HepG2 (cell line): ENCODE measurements around the gene DDR2. TPM values are rescaled to one million over a fixed set of nuclear protein-coding genes. Genes with fewer than 3 reads are reported as not detected.
A peak's percentile ranks its signal among the peaks of the same experiment; 100 is the strongest.
"Not testable (repeated sequence)": the region's sequence is repeated elsewhere in the genome, so short reads cannot be mapped to it uniquely, and the experiment has no call there.

ENCODE experiments used
- FOSL2 ChIP-seq: sonication (generic); formaldehyde crosslinking; IDR thresholded peaks from 2 replicates; pipeline ENCODE4 v1.4.0; 2020; ENCODE audit warnings: missing genetic modification reagents
- PATZ1 ChIP-seq: sonication (generic); formaldehyde crosslinking; IDR thresholded peaks from 2 replicates; pipeline ENCODE4 v1.4.0; 2020; ENCODE audit warnings: missing genetic modification reagents
- RARA ChIP-seq: IDR thresholded peaks from 2 replicates; pipeline ENCODE4 v1.6.1; 2016; ENCODE audit warnings: missing genetic modification reagents, missing compliant biosample characterization
- SOX6 ChIP-seq, 2 experiments: fragments of 450-650 bp in 1 of 2; sonication (generic) in 1 of 2; formaldehyde crosslinking in 1 of 2; IDR thresholded peaks; 2 replicates each; pipeline versions ENCODE4 v1.4.0 to v1.6.1; 2017 to 2020; ENCODE audit warnings: antibody characterized with exemption in 1 of 2, mild to moderate bottlenecking in 1 of 2, missing genetic modification reagents in 1 of 2
- TFDP2 ChIP-seq: sonication (generic); formaldehyde crosslinking; IDR thresholded peaks from 2 replicates; pipeline ENCODE4 v1.4.0; 2020; ENCODE audit warnings: missing genetic modification reagents
- TRIM24 ChIP-seq: sonication (generic); formaldehyde crosslinking; IDR thresholded peaks from 2 replicates; pipeline ENCODE4 v1.8.0; 2022; ENCODE audit warnings: mild to moderate bottlenecking, missing genetic modification reagents
- ZFP1 ChIP-seq: IDR thresholded peaks from 2 replicates; pipeline ENCODE4 v1.6.1; 2016
- ZMYM2 ChIP-seq: sonication (generic); formaldehyde crosslinking; IDR thresholded peaks from 2 replicates; pipeline ENCODE4 v1.8.0; 2022; ENCODE audit warnings: mild to moderate bottlenecking, missing genetic modification reagents
- ZNF224 ChIP-seq: sonication (generic); formaldehyde crosslinking; IDR thresholded peaks from 2 replicates; pipeline ENCODE4 v1.5.0; 2020; ENCODE audit warnings: mild to moderate bottlenecking, missing genetic modification reagents
- ZNF264 ChIP-seq: sonication (generic); formaldehyde crosslinking; IDR thresholded peaks from 2 replicates; pipeline ENCODE4 v1.4.0; 2020; ENCODE audit warnings: missing genetic modification reagents
- ZNF329 ChIP-seq: sonication (generic); formaldehyde crosslinking; IDR thresholded peaks from 2 replicates; pipeline ENCODE4 v1.9.0; 2021; ENCODE audit warnings: low read depth, mild to moderate bottlenecking, missing genetic modification reagents
- ZNF331 ChIP-seq: sonication (generic); formaldehyde crosslinking; IDR thresholded peaks from 2 replicates; pipeline ENCODE4 v1.4.0; 2020; ENCODE audit warnings: missing genetic modification reagents
- ZNF605 ChIP-seq: sonication (generic); formaldehyde crosslinking; IDR thresholded peaks from 2 replicates; pipeline ENCODE4 v1.8.0; 2022; ENCODE audit warnings: mild to moderate bottlenecking, missing genetic modification reagents
- ZNF644 ChIP-seq: IDR thresholded peaks from 2 replicates; pipeline ENCODE4 v1.6.1; 2016; ENCODE audit warnings: low read depth
- ZNF710 ChIP-seq: sonication (generic); formaldehyde crosslinking; IDR thresholded peaks from 2 replicates; pipeline ENCODE4 v1.5.0; 2020; ENCODE audit warnings: mild to moderate bottlenecking, missing genetic modification reagents, borderline replicate concordance
- ZNF816 ChIP-seq: sonication (generic); formaldehyde crosslinking; IDR thresholded peaks from 2 replicates; pipeline ENCODE4 v1.8.0; 2022; ENCODE audit warnings: missing genetic modification reagents, mild to moderate bottlenecking, borderline replicate concordance
- polyA plus RNA-seq, 8 experiments: library from polyadenylated mRNA; depleted of rRNA in 3 of 8; stranded (reverse) in 7 of 8; unstranded in 1 of 8; fragments of >200 nt; fragmentation: Illumina TruSeq in 4 of 8; extraction: Trizol in 4 of 8; gene quantifications; 2 replicates each; pipeline versions ENCODE4 v1.2.1 to v1.2.3, GENCODE V29; 2011 to 2016; ENCODE audit warnings: low read depth in 4 of 8, missing spikeins in 1 of 8, mixed read lengths in 1 of 8; ENCODE audit not compliant: insufficient read depth in 1 of 8
- total RNA-seq, 5 experiments: library from RNA; depleted of rRNA; stranded (reverse); fragments of >200 nt; fragmentation: Illumina TruSeq; extraction: Trizol; gene quantifications; 2 replicates each; pipeline ENCODE4 v1.2.3, GENCODE V29; 2016; ENCODE audit warnings: low read depth in 1 of 5
- TF ChIP-seq, protein P1 (sequence below): sonication (generic); formaldehyde crosslinking; IDR thresholded peaks from 2 replicates; pipeline ENCODE4 v1.5.1; 2020; ENCODE audit warnings: mild to moderate bottlenecking, missing genetic modification reagents, borderline replicate concordance

The DDR2 gene
- total and polyA plus RNA-seq, 2 of the 13 experiments (the other 11 are each of a cell fraction or from before 2014, with no cell fraction given), result 0.36 to 0.38 TPM

DNA sequence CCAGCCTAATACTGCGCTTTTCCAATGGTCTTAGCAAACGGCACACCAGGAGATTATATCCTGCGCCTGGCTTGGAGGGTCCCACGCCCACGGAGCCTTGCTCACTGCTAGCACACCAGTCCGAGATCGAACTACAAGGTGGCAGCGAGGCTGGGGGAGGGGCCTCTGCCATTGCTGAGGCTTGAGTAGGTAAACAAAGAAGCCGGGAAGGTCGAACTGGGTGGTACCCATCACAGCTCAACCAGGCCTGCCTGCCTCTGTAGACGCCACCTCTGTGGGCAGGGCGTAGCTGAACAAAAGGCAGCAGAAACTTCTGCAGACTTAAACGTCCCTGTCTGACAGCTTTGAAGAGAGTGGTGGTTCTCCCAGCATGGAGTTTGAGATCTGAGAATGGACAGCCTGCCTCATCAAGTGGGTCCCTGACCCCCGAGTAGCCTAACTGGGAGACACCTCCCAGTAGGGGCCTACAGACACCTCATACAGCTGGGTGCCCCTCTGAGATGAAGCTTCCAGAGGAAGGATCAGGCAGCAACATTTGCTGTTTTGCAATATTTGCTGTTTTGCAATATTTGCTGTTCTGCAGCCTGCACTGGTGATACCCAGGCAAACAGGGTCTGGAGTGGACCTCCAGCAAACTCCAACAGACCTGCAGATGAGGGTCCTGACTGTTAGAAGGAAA is 114.1 kb downstream of the DDR2 start (continued):
- TF ChIP-seq ZNF224 (peak; percentile 95), ZNF644 (CRISPR knock-in tag) (peak; percentile 87), SOX6 (CRISPR knock-in tag; IDR thresholded peaks at IDR 0.05) (peak; percentile 84), RARA (peak; percentile 71), ZFP1 (peak; percentile 89; the same call in 1 of the 2 replicates), ZNF264 (CRISPR knock-in tag) (0 out of 2 replicates have a peak, but pooled peaks have one; percentile 65), TFDP2 (CRISPR knock-in tag) (peak; percentile 53), ZMYM2 (CRISPR knock-in tag) (peak; percentile 54; the same call in 1 of the 2 replicates), ZNF605 (CRISPR knock-in tag) (0 out of 2 replicates have a peak, but pooled peaks have one; percentile 40), TRIM24 (peak; percentile 99), ZNF331 (CRISPR knock-in tag) (peak; percentile 94; the same call in 1 of the 2 replicates), ZNF710 (CRISPR knock-in tag) (peak; percentile 75; the same call in 1 of the 2 replicates), PATZ1 (CRISPR knock-in tag) (peak; percentile 79), ZNF329 (CRISPR knock-in tag) (peak; percentile 64; the same call in 1 of the 2 replicates), FOSL2 (peak; percentile 68), ZNF816 (CRISPR knock-in tag) (0 out of 2 replicates have a peak, but pooled peaks have one; percentile 60)
- TF ChIP-seq SOX6 (IDR thresholded peaks at IDR 0.05), result not testable (repeated sequence)
- TF ChIP-seq, protein P1, sequence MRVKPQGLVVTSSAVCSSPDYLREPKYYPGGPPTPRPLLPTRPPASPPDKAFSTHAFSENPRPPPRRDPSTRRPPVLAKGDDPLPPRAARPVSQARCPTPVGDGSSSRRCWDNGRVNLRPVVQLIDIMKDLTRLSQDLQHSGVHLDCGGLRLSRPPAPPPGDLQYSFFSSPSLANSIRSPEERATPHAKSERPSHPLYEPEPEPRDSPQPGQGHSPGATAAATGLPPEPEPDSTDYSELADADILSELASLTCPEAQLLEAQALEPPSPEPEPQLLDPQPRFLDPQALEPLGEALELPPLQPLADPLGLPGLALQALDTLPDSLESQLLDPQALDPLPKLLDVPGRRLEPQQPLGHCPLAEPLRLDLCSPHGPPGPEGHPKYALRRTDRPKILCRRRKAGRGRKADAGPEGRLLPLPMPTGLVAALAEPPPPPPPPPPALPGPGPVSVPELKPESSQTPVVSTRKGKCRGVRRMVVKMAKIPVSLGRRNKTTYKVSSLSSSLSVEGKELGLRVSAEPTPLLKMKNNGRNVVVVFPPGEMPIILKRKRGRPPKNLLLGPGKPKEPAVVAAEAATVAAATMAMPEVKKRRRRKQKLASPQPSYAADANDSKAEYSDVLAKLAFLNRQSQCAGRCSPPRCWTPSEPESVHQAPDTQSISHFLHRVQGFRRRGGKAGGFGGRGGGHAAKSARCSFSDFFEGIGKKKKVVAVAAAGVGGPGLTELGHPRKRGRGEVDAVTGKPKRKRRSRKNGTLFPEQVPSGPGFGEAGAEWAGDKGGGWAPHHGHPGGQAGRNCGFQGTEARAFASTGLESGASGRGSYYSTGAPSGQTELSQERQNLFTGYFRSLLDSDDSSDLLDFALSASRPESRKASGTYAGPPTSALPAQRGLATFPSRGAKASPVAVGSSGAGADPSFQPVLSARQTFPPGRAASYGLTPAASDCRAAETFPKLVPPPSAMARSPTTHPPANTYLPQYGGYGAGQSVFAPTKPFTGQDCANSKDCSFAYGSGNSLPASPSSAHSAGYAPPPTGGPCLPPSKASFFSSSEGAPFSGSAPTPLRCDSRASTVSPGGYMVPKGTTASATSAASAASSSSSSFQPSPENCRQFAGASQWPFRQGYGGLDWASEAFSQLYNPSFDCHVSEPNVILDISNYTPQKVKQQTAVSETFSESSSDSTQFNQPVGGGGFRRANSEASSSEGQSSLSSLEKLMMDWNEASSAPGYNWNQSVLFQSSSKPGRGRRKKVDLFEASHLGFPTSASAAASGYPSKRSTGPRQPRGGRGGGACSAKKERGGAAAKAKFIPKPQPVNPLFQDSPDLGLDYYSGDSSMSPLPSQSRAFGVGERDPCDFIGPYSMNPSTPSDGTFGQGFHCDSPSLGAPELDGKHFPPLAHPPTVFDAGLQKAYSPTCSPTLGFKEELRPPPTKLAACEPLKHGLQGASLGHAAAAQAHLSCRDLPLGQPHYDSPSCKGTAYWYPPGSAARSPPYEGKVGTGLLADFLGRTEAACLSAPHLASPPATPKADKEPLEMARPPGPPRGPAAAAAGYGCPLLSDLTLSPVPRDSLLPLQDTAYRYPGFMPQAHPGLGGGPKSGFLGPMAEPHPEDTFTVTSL, result peak; percentile 90
